Measurements from ENCODE around the gene STH. TPM values are rescaled to one million over a fixed set of nuclear protein-coding genes. Genes with fewer than 3 reads are reported as not detected.

Gene STH
- total and polyA plus RNA-seq, 7 donors: 0.25 to 2.0 (median 0.26) TPM; not detected in 4

DNA sequence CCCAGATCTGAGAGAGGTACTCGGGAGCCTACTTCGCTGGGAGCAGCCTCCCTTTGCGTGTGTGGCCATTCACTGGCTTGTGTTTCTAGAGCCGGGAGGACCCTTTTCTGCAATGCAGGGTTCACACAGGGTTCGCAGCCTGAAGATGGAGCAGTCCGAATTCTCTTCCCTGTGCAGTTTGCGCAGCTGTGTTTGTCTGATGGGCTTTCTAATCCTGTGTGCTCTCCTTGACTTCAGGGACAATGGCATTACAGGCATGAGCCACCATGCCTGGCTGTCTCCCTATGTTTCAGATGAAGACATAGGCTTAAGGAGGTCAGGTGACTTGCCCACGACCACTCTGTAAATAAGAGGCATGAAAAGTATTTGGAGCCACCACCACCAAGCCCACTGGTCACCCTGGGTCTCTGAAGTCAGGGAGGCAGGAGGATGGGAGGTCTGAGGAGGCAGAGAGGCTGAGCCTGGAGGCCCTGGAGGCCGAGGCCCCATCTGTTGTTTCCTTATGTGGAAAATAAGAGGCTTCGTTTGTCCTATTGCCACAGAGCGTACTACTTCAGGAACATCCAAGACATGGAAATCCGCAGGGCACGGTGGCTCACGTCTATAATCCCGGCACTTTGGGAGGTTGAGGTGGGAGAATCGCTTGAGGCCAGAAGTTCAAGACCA, 5.0 kb upstream of the STH start:
- no peak for TF ChIP-seq CTCF (IDR thresholded peaks at IDR 0.05)
- no peaks in the 10 kb centered on the region for H3K4me1 ChIP-seq
- intact Hi-C loops (cut with DNase I): no loop called here
- no peak for DNase-seq
- ATAC-seq: no peak
- H3K27ac ChIP-seq: no peak overlapping the region
- WGBS, 3 donors: 86 to 89% (median 87%) methylated on average over 15 to 16 of the region's 16 CpGs
- peaks cover 0 to 88% of the 10 kb centered on the region in 2 donors for H3K36me3 ChIP-seq (ENCODE audit: insufficient read depth in 1 of 2, low read depth in 1 of 2)
- no peaks in the 10 kb centered on the region for H3K9me3 ChIP-seq
- H3K4me3 ChIP-seq: no peak overlapping the region
- H3K27me3 ChIP-seq (ENCODE audit: insufficient read depth in 3 of 3, low read length in 2 of 3): no peaks in the 10 kb centered on the region

GRCh38 chr17:45994987-45995386, 4.1 kb upstream of the STH start:
- H3K9me3 ChIP-seq: no peaks in the 10 kb centered on the region
- H3K27me3 ChIP-seq (ENCODE audit: insufficient read depth in 3 of 3, low read length in 2 of 3): no peaks in the 10 kb centered on the region
- DNase-seq (no peak), ATAC-seq (no peak)
- no peak overlapping the region for H3K4me3 ChIP-seq
- H3K27ac ChIP-seq: no peak overlapping the region
- intact Hi-C loops (cut with DNase I): no loop called here
- WGBS, 3 donors: 83 to 90% (median 84%) methylated on average over 8 of the region's 8 CpGs
- no peaks in the 10 kb centered on the region for H3K4me1 ChIP-seq
- no peak for TF ChIP-seq CTCF (IDR thresholded peaks at IDR 0.05)
- peaks cover 0 to 91% of the 10 kb centered on the region in 2 donors for H3K36me3 ChIP-seq (ENCODE audit: insufficient read depth in 1 of 2, low read depth in 1 of 2)

DNA sequence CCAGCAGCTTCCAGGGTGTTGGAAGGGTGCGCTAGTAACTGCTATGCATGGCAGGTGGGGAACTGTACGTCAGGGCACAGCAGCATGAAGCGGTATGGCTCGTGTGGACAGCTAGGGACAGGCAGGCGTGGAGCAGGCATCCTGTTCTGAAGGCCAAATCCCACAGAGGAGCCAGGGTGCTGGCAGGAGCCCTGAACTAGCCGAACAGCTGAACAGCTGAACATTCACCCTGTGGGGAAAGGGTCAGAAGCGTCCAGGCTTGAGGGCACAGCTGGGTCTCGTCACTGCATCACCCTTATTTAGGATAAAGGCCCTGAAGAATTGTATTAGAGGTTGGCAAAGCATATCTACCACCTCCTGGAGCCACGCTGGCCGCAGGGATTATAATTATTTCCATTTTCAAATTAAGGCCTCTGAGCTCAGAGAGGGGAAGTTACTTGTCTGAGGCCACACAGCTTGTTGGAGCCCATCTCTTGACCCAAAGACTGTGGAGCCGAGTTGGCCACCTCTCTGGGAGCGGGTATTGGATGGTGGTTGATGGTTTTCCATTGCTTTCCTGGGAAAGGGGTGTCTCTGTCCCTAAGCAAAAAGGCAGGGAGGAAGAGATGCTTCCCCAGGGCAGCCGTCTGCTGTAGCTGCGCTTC, 3.3 kb upstream of the STH start:
- DNase-seq (peak in 1 of 2 donors; percentile 57), ATAC-seq (peak; percentile 69 to 85 (median 78))
- no peaks in the 10 kb centered on the region for H3K27me3 ChIP-seq (ENCODE audit: insufficient read depth in 3 of 3, low read length in 2 of 3)
- H3K36me3 ChIP-seq (ENCODE audit: insufficient read depth in 1 of 2, low read depth in 1 of 2): peaks cover 0 to 86% of the 10 kb centered on the region in 2 donors
- no peaks in the 10 kb centered on the region for H3K4me1 ChIP-seq
- 39 to 54% (median 42%) methylated on average over 14 of the region's 14 CpGs for WGBS, 3 donors
- H3K9me3 ChIP-seq: no peaks in the 10 kb centered on the region
- H3K27ac ChIP-seq: peak overlapping the region; percentile 16
- intact Hi-C loops (cut with DNase I): no loop called here
- no peak for TF ChIP-seq CTCF (IDR thresholded peaks at IDR 0.05)
- H3K4me3 ChIP-seq: no peak overlapping the region

DNA sequence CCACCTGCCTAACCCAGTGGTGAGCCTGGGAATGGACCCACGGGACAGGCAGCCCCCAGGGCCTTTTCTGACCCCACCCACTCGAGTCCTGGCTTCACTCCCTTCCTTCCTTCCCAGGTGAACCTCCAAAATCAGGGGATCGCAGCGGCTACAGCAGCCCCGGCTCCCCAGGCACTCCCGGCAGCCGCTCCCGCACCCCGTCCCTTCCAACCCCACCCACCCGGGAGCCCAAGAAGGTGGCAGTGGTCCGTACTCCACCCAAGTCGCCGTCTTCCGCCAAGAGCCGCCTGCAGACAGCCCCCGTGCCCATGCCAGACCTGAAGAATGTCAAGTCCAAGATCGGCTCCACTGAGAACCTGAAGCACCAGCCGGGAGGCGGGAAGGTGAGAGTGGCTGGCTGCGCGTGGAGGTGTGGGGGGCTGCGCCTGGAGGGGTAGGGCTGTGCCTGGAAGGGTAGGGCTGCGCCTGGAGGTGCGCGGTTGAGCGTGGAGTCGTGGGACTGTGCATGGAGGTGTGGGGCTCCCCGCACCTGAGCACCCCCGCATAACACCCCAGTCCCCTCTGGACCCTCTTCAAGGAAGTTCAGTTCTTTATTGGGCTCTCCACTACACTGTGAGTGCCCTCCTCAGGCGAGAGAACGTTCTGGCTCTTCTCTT, 2.6 kb upstream of the STH start:
- H3K4me1 ChIP-seq: no peaks in the 10 kb centered on the region
- 77 to 88% (median 82%) methylated on average over 31 of the region's 31 CpGs for WGBS, 3 donors
- no peak for TF ChIP-seq CTCF (IDR thresholded peaks at IDR 0.05)
- no peak for ATAC-seq
- H3K27me3 ChIP-seq (ENCODE audit: insufficient read depth in 3 of 3, low read length in 2 of 3): no peaks in the 10 kb centered on the region
- H3K9me3 ChIP-seq: no peaks in the 10 kb centered on the region
- intact Hi-C loops (cut with DNase I): no loop called here
- H3K4me3 ChIP-seq: no peak overlapping the region
- peaks cover 0 to 81% of the 10 kb centered on the region in 2 donors for H3K36me3 ChIP-seq (ENCODE audit: insufficient read depth in 1 of 2, low read depth in 1 of 2)
- H3K27ac ChIP-seq: peak overlapping the region; percentile 16
- DNase-seq: no peak

Measured in psoas muscle (tissue), 8 donors.